ENCODE data around the gene PPP1R12B. TPM values are rescaled to one million over a fixed set of nuclear protein-coding genes. Genes with fewer than 3 reads are reported as not detected.
"Not testable (repeated sequence)": the region's sequence is repeated elsewhere in the genome, so short reads cannot be mapped to it uniquely, and the experiment has no call there.

Gene PPP1R12B
- total RNA-seq, 4 donors from 2014 or later = 197 to 386 (median 303) TPM

DNA sequence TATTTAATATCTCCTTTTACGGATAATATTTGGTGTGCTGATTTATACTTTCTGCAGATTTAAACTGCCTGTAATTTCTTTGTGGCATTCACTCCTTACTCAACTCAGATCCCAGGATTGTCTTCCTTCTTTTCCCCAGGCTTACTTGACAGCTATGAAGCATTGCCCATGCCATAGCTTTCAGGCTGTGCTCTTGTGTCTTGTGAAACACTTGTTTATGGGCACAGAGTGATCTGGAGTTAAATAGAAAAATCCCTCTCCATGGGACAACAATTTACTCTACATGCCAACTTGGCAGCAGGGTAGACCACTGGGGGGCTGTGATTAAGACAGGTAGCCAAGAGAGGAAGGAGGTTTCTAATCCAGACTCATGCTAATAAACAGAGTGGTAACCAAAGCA lies 57.4 kb downstream of the PPP1R12B start:
- DNase-seq = no peak
- H3K4me3 ChIP-seq = no peak overlapping the region
- no peaks in the 10 kb centered on the region for H3K9me3 ChIP-seq
- TF ChIP-seq POLR2A (IDR thresholded peaks at IDR 0.05) (no peak), CTCF (IDR thresholded peaks at IDR 0.05) (no peak)
- peaks cover 0 to 3% of the 10 kb centered on the region in 2 donors for H3K4me1 ChIP-seq
- H3K36me3 ChIP-seq = no peaks in the 10 kb centered on the region
- no peak overlapping the region for H3K27ac ChIP-seq
- H3K27me3 ChIP-seq = no peaks in the 10 kb centered on the region
- intact Hi-C loops (cut with DNase I; ENCODE audit: low total_unique reads) = no loop called here

DNA sequence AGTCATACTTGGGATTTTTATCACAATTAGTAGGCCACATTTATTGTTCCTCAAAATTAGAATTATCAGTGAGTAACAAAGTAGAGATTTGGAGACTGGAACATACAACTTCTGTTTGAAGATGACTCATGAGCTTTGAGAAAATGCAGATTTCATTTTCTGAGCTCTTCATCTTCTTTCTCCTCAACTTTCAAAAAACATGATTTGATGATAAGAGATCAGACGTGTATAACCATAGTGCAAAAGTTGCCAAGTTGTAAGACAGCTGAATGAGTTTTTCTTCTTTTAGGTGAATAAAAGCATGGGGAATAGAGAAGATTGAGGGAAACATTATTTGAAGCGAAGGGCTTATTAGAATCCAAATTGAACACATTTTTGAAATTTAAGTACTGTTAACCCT lies 58.4 kb downstream of the PPP1R12B start:
- H3K36me3 ChIP-seq; H3K27me3 ChIP-seq; H3K4me3 ChIP-seq; DNase-seq; intact Hi-C loops (cut with DNase I; ENCODE audit: low total_unique reads); H3K9me3 ChIP-seq; H3K4me1 ChIP-seq: not testable (repeated sequence)
- H3K27ac ChIP-seq = peak overlapping the region in 1 of 2 donors; percentile 30

- H3K36me3 ChIP-seq; H3K4me1 ChIP-seq; H3K27me3 ChIP-seq; DNase-seq; intact Hi-C loops (cut with DNase I; ENCODE audit: low total_unique reads); H3K9me3 ChIP-seq; H3K4me3 ChIP-seq: not testable (repeated sequence)
- peak overlapping the region in 1 of 2 donors; percentile 30 for H3K27ac ChIP-seq
Measured at GRCh38 chr1:202407378-202407777, 58.9 kb downstream of the PPP1R12B start.

DNA sequence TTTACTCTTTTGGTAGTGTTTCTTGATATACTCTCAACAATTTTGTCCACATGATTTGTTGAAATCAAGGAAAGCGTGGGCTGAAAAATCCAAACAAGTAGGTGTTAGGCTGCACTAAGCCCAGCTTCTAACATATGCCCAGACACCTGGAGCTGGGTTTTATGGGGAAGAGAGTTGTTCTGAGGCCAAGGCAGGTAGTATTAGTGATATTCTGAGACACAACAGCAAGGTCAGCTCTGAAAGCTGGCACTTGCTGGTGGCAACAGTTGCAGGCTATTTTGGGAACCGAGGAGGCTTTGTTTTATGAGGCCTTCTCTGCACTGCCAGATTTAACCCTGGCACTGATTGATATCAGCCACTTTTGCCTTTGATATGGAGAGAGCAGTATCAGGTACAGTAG lies 61.8 kb downstream of the PPP1R12B start:
- H3K9me3 ChIP-seq; H3K4me3 ChIP-seq; H3K27ac ChIP-seq; H3K4me1 ChIP-seq; H3K27me3 ChIP-seq; intact Hi-C loops (cut with DNase I; ENCODE audit: low total_unique reads); H3K36me3 ChIP-seq; DNase-seq: not testable (repeated sequence)

GRCh38 chr1:202410854-202411357 lies 62.4 kb downstream of the PPP1R12B start:
- intact Hi-C loops (cut with DNase I; ENCODE audit: low total_unique reads); H3K4me3 ChIP-seq; H3K27me3 ChIP-seq; DNase-seq; H3K9me3 ChIP-seq; H3K4me1 ChIP-seq; H3K36me3 ChIP-seq: not testable (repeated sequence)
- peak overlapping the region in 1 of 2 donors; percentile 6 for H3K27ac ChIP-seq

DNA sequence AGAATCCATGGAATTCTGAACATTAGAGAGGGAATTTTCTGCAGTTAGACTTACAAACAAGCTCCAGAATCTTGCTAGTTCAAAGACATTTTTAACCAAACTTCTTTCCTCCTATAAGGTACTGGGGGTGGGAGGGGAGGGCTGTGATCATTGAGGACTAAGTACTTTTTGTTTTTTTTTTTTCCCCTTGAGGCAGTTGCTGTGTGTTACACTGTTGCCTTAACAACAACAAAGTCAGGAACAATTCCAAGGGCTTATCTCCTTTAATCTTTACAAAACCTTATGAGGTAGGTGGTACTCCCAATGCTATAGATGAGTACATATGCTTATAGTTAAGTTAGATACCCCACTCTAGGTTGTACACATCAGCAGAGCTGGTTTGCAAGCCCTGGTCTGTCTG lies 62.9 kb downstream of the PPP1R12B start:
- H3K27me3 ChIP-seq = no peaks in the 10 kb centered on the region
- H3K9me3 ChIP-seq = no peaks in the 10 kb centered on the region
- DNase-seq = no peak
- intact Hi-C loops (cut with DNase I; ENCODE audit: low total_unique reads) = no loop called here
- H3K4me1 ChIP-seq = peaks cover 0 to 3% of the 10 kb centered on the region in 2 donors
- TF ChIP-seq POLR2A (IDR thresholded peaks at IDR 0.05) = no peak
- no peak for TF ChIP-seq CTCF (IDR thresholded peaks at IDR 0.05)
- no peak overlapping the region for H3K27ac ChIP-seq
- H3K36me3 ChIP-seq = no peaks in the 10 kb centered on the region
- no peak overlapping the region for H3K4me3 ChIP-seq

DNA sequence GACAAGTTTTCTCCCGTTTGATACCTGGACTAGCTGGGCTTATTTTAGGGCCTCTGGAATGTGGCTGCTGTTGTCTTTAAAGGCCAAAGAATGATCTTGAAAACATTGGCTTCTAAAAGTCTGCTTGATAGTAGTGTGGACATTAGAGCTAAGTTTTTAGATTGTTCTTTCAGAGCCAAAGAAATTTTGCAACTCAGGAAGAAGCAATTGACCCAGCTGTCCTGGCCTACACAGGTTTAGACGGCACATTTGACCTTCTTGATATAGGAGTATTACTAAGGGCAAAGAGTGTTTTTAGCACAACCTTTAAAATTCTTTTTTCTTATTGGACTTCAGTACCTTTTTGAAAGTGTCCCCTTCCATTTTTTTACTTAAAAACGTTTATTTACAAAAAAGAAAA lies 63.9 kb downstream of the PPP1R12B start:
- H3K36me3 ChIP-seq; intact Hi-C loops (cut with DNase I; ENCODE audit: low total_unique reads); H3K9me3 ChIP-seq; H3K4me1 ChIP-seq; H3K27me3 ChIP-seq; DNase-seq; H3K4me3 ChIP-seq: not testable (repeated sequence)
- peak overlapping the region in 1 of 2 donors; percentile 36 for H3K27ac ChIP-seq

DNA sequence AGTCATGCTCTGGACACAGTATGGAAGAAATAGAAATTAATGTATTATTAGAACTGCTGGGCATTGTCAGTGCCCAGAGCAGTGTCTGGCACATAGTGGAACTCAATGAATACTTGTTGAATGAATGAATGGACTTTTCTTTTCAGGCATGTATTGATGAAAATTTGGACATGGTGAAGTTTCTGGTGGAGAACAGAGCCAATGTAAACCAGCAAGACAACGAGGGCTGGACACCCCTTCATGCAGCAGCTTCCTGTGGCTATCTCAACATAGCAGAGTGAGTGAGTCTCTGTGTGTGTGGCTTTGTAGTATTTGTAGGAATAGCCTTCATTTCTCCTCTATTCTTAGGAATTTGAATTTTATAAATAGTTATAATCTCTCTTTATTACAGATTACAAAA lies 68.1 kb downstream of the PPP1R12B start:
- TF ChIP-seq CTCF (IDR thresholded peaks at IDR 0.05) (no peak), POLR2A (IDR thresholded peaks at IDR 0.05) (no peak)
- DNase-seq = no peak
- intact Hi-C loops (cut with DNase I; ENCODE audit: low total_unique reads) = no loop called here
- Histone ChIP-seq H3K4me3 (no peak overlapping the region), H3K27ac (no peak overlapping the region), H3K27me3 (no peaks in the 10 kb centered on the region), H3K4me1 (no peaks in the 10 kb centered on the region), H3K9me3 (no peaks in the 10 kb centered on the region), H3K36me3 (no peaks in the 10 kb centered on the region)

GRCh38 chr1:202417141-202417540 lies 68.6 kb downstream of the PPP1R12B start:
- H3K9me3 ChIP-seq; H3K36me3 ChIP-seq; DNase-seq; intact Hi-C loops (cut with DNase I; ENCODE audit: low total_unique reads); H3K4me1 ChIP-seq; H3K4me3 ChIP-seq; H3K27me3 ChIP-seq; H3K27ac ChIP-seq: not testable (repeated sequence)

DNA sequence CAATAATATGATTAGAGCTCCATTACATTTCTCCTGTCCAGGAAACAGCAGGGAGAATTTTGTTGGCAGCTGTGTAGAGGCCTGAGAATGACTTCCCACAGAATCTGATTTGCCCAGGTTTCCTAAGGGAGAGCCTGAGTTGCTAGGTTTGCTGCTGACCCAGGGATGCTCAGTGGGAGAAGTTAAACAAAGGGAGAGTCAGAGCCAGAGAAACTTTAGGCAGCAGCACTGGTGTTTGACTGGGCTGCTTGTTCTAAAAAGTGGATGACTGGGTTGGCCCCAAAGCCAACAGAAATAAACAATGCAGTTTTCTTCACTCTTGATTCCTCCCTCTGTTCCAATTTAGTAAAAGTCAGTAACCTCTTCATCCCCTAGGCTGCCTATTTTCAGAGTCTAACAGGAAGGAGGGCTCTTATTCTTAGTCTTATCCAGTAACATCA lies 69.3 kb downstream of the PPP1R12B start:
- intact Hi-C loops (cut with DNase I; ENCODE audit: low total_unique reads); H3K27ac ChIP-seq; H3K4me3 ChIP-seq: not testable (repeated sequence)

DNA sequence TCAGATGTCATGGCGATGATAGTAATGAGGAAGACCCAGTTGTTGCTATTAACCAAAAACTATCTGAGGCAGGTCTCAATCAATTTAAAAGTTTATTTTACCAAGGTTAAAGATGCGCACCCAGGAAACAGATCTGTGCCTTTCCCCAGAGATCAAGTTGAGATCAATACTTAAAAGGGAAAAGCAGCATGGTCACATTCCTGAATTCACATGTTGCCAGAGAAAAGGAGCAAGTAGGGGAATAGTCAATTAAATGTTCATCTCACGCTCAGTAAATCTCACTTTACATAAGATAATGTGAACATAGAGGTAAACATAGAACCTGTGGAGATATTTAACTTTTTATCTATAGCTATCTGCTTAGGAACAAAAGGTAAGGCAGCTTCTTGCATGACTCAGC lies 71.2 kb downstream of the PPP1R12B start:
- H3K9me3 ChIP-seq; intact Hi-C loops (cut with DNase I; ENCODE audit: low total_unique reads); H3K36me3 ChIP-seq; DNase-seq; H3K4me3 ChIP-seq; H3K4me1 ChIP-seq; H3K27me3 ChIP-seq; H3K27ac ChIP-seq: not testable (repeated sequence)

More for the DNA sequence above, 69.3 kb downstream of the PPP1R12B start:
- not testable (repeated sequence) for H3K36me3 ChIP-seq, H3K27me3 ChIP-seq, H3K9me3 ChIP-seq, H3K4me1 ChIP-seq, DNase-seq

Measured in uterus (tissue), 4 donors.